HPDE6-E6E7 (cell line): Measurements from ENCODE around the gene PDE7B.

Source experiments
- DNase-seq: peaks from one replicate; pipeline ENCODE4 v3.0.0; 2011; ENCODE audit warnings: missing footprints; ENCODE audit errors: extremely low spot score

Gene PDE7B

DNA sequence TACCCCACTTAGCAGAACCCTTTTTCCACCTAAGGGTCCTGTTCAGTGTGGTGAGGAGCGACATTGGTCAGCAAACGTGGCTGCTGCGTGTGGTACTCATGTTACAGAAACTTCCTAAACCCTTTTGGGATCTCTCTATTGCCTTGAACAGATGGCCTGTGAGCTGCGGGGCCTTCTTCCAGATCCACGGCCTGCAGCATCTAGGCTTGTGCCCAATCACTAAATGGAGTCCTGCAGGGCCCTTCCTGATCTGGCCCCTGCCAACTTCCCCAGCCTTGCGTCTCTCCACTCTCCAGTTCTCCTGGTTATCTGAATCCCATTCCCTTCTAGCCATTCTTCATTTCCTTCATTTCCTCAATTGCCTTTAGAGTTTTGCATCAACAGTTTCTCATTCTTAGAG lies 85.6 kb downstream of the PDE7B start:
- DNase-seq: no peak

DNA sequence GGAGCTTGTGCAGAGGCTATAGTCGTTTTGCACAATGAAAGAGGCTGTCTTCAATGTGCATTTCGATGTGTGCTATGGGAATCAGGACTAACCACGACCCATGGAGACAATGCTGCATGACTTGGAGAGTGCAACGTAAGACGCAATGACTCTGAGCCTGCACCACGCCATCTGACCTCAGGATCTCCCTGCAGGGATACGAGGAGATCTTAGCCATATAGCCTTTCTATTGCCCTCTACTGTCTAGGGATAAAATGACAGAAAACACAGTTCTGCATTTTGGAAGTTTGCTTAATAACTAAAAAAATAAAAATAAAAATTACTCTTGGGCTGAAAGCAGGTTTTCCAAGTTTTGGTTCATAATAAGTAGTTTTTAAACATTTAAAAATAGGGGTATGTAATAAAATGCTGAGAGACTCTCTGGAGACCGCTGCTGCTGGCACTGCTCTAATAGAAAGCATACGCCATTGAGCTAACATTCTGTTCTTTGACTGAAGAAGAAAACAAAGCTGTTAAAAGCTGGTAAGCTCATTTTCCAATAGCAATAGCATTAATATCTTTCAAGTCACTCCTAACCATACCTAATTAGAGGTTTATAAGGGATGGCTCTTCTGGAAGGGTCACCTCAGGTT lies 87.2 kb downstream of the PDE7B start:
- DNase-seq: no peak

DNA sequence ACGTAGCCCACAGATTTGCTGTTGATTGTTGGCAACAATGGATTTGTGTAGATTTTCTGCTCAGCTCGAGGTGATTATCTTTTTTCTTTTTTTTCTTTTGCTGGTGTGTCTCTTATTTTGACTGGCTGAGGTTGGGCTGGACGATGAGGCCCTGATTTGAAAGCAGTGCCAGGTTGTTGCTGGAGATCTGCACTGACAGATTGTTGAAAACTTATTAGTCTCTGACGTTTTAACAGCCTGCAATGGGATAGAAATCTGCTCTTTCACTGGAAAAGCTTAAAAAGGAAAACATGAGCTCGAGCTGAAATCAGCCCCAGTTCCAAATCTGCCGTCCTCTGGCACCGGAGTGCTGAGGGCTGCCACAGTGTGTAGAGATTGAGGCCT lies 87.7 kb downstream of the PDE7B start:
- no peak for DNase-seq

DNA sequence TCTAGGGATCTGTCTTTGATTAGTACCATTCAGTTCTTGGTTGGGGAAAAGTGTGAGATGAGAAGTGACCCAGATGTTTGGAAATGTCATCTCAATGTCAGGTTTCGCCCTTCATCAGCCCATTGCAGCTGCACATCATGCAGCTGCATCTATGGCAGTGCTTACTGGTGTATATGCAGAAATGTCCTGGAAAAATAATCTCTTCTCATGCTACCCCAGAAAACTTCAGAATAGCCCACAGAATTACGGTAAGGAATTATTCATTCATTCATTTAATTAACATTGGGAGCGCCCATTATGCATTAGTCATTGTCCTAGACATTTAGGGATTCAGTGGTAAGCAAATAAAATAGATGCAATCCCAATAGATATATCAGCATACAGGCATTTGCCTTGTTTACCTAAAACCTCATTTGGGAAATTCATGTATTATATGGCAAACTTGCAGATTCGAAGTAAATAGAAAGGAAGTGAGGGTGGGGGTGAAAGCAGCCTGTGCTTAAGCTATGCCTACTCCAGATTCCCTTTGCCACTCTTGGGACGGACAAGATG lies 89.2 kb downstream of the PDE7B start:
- DNase-seq: no peak

DNA sequence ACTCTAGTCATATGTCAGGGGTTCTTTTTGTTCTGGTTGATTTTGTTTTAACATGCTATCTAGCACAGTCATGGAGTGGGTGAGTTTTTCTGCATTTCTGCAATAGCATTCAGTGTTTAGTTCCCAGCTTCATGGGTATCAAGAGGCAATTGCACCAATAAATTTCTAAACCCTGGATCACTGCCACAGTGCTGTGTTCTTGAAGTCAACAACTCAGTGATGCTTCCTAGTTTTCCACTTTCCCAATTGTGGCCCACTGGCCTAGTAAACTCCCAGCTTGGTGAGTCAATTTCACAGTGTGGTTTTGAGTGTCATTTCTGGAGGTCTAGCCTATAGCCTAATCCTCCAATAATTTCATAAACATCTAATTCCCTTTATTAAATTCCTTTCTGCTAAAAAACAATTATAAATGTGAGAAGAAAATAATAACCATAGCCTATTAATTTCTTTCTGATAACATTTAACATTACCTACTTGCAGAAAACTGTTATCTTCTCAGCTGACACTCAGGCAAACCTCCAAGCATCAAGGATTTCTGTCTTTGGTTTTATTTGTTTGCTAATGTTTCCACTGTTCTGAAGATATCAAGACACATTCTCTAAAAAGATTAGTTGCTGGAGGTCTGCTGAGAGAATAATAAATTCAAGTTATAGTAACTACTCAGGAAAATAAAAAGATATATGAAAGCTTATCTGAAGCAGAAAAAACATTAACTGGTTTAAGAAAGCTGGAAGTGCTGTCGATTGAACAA lies 89.9 kb downstream of the PDE7B start:
- no peak for DNase-seq

DNA sequence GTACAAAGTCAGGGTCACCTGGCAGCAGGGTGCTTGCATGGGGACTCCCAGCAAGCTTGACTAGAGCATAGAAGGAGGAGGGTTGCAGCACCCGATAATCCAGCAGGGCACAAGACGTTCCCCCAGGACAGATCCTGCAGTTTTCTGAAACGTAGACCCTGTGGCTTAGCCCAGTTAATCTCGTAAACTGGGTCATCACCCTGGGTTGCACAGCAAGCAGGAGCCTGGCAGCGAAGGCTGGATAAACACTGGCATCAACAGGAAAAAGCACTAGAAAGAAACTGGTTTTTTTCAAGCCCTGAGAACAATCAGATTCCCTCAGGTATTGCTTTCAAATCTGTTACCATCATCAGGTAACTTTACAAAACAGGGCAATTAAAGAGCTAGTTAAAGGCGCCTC lies 92.6 kb downstream of the PDE7B start:
- DNase-seq: no peak

DNA sequence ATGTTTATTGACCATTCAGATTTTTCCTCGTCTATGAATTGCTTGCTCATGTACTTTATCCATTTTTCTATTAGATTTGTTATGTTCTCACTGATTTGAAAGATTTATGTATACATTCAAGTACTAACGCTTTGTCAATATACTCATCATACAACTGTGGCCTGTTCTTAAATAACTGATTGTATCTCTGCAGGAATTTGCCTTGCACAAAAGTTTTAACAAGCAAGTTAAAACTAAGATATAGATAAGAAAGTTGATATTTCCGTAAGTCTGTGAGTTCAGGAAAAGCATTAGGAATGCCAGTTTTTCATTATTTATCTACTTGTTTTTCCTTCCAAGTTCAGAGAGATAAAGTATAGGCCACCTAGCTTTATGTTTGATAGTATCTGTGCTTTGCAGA lies 95.2 kb downstream of the PDE7B start:
- no peak for DNase-seq

DNA sequence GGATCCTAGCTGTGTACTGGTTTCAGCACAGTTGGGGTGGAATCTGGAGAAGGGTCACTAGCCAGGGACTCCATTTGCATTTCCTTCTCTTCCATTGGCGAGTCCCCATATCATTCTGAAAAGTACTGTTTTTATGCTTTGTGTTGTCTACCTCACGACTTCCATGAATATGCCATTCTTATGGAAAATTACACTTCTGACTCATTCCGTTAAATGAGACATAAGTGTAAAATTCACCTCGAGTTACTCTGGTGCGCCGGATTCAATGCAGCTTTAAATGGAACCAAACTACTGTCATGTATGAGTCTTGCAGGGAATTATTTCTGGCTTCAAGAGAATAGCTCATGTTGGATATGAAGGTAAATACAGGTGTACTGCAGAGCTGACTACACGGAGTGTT lies 99.2 kb downstream of the PDE7B start:
- no peak for DNase-seq

DNA sequence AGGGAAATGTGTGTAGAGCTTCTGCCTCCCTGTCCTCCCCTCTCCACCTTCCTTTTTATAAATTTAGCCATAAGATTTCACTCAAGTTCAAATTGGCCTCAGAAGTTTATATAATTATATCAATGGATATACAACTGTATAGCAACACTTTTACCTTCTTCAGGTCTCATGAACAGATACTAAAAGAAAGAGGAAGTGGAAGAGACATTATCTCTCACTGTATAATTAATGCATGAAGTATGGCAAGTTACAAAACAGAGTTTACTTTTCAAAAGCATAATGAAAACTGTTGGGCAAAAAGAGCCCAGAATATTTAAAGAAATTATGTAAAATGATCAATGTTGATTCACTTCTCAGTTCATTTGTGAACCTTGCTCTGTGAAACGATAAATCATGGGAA lies 99.7 kb downstream of the PDE7B start:
- DNase-seq: no peak

DNA sequence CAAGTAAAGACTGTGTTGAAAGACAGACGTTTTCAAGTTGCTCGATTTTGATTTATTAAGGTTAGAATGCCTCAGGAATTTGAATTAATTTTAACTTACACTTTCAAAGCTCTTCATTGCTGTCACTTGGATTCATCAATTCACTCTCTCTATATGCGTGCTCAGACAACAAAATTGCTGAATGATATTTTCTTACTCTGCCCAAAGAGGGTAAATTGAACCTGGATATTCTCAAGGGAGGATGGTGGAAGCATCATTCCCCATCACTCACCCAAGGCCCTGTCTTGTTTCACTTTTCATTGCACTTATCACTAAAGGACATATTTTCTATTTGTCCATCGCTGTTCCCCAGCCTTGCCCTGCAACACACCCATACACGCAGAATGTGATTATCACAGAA lies 102.3 kb downstream of the PDE7B start:
- DNase-seq: no peak

DNA sequence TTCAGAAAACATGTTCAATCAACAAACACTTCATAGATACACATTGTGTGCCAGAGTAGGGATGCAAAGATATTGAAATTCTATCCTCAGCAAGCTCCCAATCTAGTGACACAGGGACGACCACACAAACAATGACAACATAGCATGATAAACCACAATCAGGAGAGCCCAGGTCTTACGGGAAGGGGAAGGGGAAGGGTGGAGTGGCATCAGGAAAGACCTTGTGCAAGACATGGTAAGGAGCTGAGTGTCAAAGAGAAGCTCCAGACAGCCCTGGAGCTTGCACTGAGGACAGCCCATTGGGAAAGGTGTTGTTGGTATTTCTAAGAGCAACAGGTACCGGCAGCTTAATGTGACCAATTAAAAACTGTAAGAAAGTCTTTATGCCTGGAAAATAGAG lies 103.6 kb downstream of the PDE7B start:
- no peak for DNase-seq

DNA sequence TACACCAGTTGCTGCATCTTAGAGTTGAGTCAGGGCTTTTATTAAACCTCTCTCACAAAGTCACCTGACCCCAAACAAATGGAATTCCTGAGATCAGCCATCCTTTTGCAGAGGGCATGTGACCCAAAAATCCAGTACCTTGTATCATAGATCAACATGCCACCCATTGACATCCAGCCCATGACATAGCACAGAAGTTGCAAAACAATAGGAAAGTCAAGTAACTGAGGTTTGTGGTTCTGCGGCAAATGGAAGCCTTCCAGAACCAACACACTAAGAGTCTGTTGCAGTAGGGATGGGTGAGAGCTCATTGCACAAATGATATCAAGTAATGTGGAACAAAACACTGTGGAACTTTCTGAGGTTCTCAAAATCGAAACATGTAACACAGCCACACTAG lies 111.2 kb downstream of the PDE7B start:
- no peak for DNase-seq

DNA sequence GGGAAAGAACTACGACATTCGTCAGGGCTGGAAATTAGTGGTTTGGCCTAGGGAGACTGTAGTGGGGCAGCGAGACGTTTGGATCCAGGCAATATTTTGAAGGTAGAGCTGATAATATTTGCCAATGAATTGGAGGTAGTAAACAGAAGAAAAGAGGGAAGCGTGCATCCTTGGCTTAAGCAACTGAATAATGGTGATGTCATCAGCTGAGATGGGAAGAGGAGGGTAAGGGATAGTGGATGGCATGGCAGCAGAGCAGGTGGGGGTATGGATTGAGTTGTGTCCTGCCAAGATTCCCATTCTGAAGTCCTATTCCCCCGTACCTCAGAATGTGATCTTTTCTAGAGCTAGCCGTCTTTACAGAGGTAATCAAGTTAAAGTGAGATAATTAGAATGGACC lies 119.2 kb downstream of the PDE7B start:
- no peak for DNase-seq

DNA sequence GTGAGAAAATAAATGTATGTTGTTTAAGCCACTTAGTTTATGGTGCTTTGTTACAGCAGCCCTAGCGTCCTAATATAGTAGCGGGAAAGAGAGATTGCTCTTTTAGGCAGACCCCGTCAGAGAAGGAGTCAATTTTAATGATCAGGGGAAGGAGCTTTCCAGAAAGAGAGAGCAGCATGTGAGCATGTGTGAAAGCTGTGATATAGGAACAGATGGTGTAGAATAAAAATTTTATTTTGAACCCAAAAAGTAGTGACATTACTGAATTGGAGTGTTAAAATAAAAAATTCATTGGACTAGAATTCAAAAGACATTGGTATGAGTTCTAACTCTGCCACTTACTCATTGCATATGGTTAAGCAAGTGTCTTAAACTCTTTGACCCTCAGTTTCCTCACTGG lies 119.8 kb downstream of the PDE7B start:
- no peak for DNase-seq

DNA sequence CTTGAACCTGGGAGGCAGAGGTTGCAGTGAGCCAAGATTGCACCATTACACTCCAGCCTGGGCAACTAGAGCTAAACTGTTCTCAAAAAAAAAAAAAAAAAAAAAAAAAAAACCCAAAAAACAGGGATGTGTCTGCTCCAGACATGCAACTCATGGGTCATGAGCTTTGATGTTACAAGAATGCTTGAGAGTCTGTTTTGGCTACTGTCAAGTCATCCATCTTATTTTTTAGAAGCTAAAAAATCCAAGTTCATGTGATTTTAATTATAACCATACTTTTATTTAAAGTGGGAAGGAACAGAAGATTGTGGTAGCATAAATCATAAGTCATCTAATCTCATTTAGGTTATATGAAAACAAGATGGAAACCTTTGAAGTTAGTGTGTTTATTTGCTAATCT lies 120.6 kb downstream of the PDE7B start:
- DNase-seq: no peak

DNA sequence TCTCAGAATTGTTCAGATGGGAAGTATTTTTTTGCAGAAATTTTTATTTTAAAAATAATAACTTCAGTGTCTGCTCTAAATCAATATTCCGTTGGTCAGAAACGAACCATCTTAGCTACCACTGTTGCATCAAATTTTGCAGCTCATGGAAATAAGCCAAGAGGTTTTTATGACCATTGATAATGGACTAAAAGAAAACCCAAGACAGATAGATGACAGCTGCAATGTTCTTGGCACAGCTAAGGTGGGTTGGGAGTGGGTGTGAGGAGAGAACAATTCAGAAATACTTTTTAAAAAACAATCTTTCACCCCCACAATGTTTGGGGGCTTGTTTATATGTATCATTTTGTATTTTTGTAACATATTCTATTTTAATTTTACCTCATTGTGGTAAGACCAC lies 121.1 kb downstream of the PDE7B start:
- DNase-seq: no peak

DNA sequence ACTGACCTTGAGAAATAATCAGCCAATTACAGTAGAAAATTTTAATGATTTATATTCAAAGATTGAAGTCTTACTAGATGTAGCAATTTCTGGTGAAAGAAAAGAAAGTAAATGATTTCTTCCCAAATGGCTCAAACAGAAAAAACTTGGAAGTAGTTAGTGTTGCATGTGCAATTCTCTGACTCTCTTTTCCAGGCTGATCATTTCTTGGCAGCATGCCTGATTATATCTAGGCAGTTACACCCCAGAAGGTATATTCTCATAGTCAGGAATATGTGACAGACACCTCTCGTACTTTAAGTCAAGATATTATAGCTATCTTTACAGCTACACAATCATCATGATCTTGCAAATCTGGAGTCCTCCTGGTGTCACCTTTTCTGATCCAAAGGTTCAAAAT lies 122.9 kb downstream of the PDE7B start:
- DNase-seq: no peak

DNA sequence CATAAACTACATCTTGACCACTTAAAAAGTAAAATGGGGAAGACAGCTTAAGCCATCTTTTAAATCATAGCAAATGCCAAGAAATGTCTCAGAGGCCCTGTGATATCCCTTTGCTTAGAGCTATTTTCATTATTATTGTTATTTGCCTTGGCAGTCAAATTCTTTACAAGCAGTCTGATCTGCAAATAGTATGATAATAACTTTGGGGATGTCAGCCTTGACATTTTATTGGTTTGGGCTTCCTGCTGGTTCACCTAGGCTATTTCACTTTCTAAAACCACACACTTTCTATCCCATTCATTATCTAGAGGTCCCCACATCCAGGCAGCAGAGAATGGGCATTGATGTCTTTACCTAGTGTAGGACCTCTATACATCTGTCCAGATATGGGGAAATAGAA lies 125.1 kb downstream of the PDE7B start:
- DNase-seq: no peak

DNA sequence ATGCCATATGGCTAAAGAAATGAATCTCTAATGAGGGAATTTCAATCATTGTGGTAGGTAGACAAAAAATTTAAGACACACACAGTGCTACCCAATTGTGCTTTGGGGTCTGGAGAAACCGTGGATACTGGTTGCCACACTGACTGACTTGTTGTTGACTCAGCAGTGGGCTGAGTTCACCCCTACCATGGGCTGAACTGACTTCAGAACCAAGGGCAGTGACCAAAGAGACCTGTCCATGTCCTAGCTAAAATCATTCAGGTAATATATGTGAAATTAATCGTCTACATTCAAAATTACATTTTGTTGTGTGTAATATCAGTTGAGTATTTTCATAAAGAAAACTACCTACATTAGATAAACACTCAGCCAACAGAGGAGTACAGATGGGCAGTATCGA lies 131.6 kb downstream of the PDE7B start:
- no peak for DNase-seq

DNA sequence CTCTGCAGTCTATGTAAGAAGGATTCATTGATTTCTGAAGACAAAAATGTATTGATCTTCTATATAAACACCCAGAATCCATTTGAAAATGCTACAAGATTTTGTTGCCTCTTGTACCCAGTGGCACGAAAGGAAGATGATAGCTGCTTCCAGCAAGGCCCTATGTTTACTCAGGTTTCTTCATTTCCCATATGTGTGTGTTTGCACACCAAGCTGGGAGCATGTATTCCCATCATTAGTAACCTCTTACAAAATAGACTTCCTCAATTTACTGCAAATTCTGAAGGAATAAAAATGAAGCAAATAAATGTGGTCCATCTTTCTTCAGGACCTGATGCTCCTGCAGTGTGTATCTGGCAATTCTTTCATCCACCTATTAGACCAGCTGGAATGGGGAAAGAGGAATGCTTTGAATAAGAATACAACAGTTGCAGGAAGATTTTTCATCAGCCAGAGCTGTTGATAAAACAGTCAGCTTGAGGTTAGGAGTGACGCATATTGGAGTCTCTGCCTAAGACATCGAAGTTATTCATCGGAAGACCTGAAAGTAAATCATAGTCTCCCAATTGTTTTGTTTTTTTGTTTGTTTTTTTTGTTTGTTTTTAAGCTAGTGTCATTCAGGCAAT lies 132.3 kb downstream of the PDE7B start:
- DNase-seq: no peak

DNA sequence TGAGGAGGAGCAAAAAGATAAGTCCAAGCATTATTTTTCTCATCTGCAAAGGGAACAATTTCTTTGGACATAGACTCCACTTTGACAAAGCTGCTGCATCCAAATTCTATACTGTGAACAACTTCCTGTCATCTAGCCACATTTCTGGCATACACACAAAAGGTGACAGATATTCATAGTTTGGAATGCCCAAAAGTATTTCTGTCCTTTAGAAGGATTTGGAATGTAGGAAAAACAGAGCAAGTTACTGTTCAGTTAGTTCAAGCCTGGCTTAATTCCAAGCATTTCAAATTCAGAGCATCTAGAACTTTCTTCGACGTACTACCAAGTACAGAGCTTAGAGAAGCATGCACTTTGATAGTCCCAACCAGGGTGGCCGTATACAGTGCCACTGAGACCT lies 134.0 kb downstream of the PDE7B start:
- DNase-seq: no peak

DNA sequence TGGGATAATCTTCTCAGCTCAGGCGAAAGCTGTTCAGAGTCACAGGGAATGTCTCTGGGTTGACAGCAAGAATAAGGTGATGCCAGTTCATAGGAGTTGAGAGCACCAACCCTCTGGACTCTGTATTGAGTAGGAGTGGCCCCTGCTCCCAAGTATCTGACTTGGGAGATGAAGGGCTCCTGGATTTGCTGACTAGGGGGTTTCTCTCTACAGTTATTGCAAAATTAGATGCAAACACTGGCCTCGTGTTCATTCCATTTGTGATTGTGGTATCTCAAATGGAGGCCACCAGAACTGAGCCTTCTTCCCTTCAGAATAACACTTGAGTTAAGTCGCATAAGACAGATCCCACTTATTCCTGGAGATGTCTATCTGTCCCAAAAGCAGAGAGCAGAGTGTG lies 135.7 kb downstream of the PDE7B start:
- DNase-seq: no peak

DNA sequence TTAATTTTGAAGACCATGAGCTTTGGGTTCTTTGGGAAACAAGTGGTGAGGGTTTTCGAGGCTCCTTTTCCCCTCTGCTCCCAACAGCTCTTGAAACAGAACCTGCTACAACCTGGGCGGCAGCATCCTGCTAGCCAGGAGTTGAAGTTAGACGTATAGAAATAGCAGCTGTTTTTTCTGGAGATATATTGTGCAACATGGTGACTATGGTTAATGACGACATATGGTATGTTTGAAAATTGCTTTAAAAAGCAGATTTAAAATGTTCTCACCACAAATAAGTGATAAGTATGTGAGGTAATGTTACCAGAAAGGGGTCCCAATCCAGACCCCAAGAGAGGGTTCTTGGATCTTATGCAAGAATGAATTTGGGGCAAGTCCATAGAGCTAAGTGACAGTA lies 138.9 kb downstream of the PDE7B start:
- DNase-seq: no peak
